IPS DF 6.9 (cell line): ENCODE measurements around the gene TXNDC5.

Experiments
- DNase-seq: peaks from one replicate; pipeline ENCODE4 v3.0.0-alpha.2; 2013; ENCODE audit warnings: low read depth, low spot score
- H3K27ac ChIP-seq: one replicate; pipeline ENCODE4 v1.5.1; 2013; ENCODE audit warnings: low read length, control low read depth
- H3K27me3 ChIP-seq: 2 replicates; pipeline ENCODE4 v1.6.1; 2013; ENCODE audit warnings: mild to moderate bottlenecking, low read length; ENCODE audit not compliant: control insufficient read depth, insufficient read depth
- H3K36me3 ChIP-seq: 2 replicates; pipeline ENCODE4 v1.6.1; 2013; ENCODE audit warnings: low read length; ENCODE audit not compliant: control insufficient read depth, insufficient read depth
- H3K4me1 ChIP-seq: 2 replicates; pipeline ENCODE4 v1.6.1; 2013; ENCODE audit warnings: low read length; ENCODE audit not compliant: control insufficient read depth, insufficient read depth
- H3K4me3 ChIP-seq: 2 replicates; pipeline ENCODE4 v1.5.1; 2013; ENCODE audit warnings: mild to moderate bottlenecking, low read length
- H3K9me3 ChIP-seq: 2 replicates; pipeline ENCODE4 v1.6.1; 2013; ENCODE audit warnings: low read length, inconsistent platforms; ENCODE audit not compliant: control insufficient read depth, insufficient read depth
- WGBS: extraction: QIAGEN DNeasy Blood & Tissue Kit; methylation state at CpG from one replicate; pipeline ENCODE4 v1.1.7; 2013; ENCODE audit warnings: mixed read lengths, missing lambda C conversion rate; ENCODE audit not compliant: insufficient read length, insufficient coverage; 5-methylcytosine and 5-hydroxymethylcytosine counted together

Gene TXNDC5

DNA sequence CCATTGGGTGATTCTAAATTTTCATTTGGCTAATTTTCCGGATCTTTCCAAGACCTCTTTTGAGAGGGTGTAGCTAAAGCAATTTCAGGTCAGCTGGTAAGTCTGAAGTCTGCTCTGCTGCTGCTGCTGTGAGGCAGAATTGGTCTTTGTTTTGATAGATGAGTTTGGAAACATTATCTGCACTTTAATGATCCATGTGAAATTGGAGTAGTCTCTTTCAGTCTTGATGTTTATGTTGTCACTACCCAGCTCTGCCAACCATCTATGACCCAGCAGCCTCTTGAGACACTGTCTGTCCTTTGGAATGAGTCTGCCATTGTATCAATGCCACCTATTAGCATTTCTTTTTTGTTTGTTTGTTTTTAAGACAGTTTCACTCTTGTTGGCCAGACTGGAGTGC, 44.1 kb downstream of the TXNDC5 start:
- Histone ChIP-seq H3K27ac (no peak overlapping the region), H3K36me3 (no peaks in the 10 kb centered on the region; the same call in 1 of the 2 replicates), H3K9me3 (no peaks in the 10 kb centered on the region), H3K27me3 (no peaks in the 10 kb centered on the region), H3K4me3 (no peak overlapping the region), H3K4me1 (no peaks in the 10 kb centered on the region)
- no peak for DNase-seq
- WGBS = no CpG with 5 or more reads among the region's 1 CpG

- no CpG with 5 or more reads among the region's 6 CpGs for WGBS
- no peak overlapping the region for H3K4me3 ChIP-seq
- no peak for DNase-seq
- H3K4me1 ChIP-seq = no peaks in the 10 kb centered on the region
- no peaks in the 10 kb centered on the region; the same call in 1 of the 2 replicates for H3K36me3 ChIP-seq
- no peak overlapping the region for H3K27ac ChIP-seq
- no peaks in the 10 kb centered on the region for H3K27me3 ChIP-seq
- no peaks in the 10 kb centered on the region for H3K9me3 ChIP-seq
Observed at GRCh38 chr6:7865781-7866180, 44.8 kb downstream of the TXNDC5 start.

DNA sequence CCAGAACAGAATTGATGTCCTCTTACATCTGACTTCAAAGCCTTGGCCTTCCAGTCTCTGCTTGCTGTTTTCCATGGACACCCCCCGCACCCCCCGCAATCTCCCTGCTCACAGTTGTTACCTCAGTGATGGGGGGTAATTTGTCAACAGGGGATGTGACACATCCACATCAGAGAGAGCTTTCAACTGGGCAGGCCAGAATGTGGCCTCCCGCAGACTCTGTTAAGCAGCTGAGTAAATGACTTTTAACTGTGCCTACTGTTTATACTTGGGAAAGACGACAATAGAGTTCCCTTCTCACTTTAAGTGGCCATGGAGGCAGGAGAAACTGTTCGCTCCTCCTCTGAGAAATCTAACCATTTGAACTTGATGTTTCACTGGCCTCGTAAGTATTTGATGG, 51.0 kb downstream of the TXNDC5 start:
- H3K27me3 ChIP-seq = no peaks in the 10 kb centered on the region
- no peaks in the 10 kb centered on the region for H3K36me3 ChIP-seq
- no CpG with 5 or more reads among the region's 6 CpGs for whole genome bisulfite sequencing
- no peaks in the 10 kb centered on the region for H3K4me1 ChIP-seq
- H3K4me3 ChIP-seq = no peak overlapping the region
- H3K9me3 ChIP-seq = no peaks in the 10 kb centered on the region
- DNase-seq = no peak
- no peak overlapping the region for H3K27ac ChIP-seq

DNA sequence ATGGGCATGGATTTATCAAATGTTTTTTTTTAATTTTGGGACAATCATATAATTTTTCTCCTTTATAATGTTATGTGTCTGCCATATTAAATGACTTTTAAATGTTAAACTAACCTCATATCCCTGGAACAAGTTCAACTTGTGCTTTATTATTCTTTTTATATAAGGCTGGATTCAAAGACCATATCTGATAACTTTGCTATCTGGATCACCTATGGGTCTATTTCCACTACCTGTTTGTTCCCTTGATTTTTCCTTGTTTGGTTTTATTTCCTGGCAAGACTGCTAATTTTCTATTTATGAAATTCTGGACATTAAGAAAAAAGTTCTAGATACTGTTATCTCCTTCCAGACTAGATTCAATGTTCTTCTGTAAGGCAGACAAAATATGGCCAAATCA, 58.8 kb downstream of the TXNDC5 start:
- H3K27ac ChIP-seq = no peak overlapping the region
- H3K4me1 ChIP-seq = no peaks in the 10 kb centered on the region
- no peaks in the 10 kb centered on the region for H3K9me3 ChIP-seq
- DNase-seq = no peak
- no peaks in the 10 kb centered on the region for H3K27me3 ChIP-seq
- H3K4me3 ChIP-seq = no peak overlapping the region
- no peaks in the 10 kb centered on the region for H3K36me3 ChIP-seq

- Histone ChIP-seq H3K4me3 (no peak overlapping the region), H3K36me3 (no peaks in the 10 kb centered on the region), H3K9me3 (no peaks in the 10 kb centered on the region), H3K27ac (no peak overlapping the region), H3K27me3 (no peaks in the 10 kb centered on the region), H3K4me1 (no peaks in the 10 kb centered on the region)
- no peak for DNase-seq
- WGBS = no CpG with 5 or more reads among the region's 4 CpGs
Observed at GRCh38 chr6:7848229-7848628, 62.4 kb downstream of the TXNDC5 start.

- Histone ChIP-seq H3K27me3 (no peaks in the 10 kb centered on the region), H3K27ac (no peak overlapping the region), H3K9me3 (no peaks in the 10 kb centered on the region), H3K4me3 (no peak overlapping the region), H3K4me1 (no peaks in the 10 kb centered on the region), H3K36me3 (no peaks in the 10 kb centered on the region)
- no CpG with 5 or more reads among the region's 7 CpGs for WGBS
- DNase-seq = no peak
Observed at GRCh38 chr6:7846966-7847818, 63.4 kb downstream of the TXNDC5 start.

DNA sequence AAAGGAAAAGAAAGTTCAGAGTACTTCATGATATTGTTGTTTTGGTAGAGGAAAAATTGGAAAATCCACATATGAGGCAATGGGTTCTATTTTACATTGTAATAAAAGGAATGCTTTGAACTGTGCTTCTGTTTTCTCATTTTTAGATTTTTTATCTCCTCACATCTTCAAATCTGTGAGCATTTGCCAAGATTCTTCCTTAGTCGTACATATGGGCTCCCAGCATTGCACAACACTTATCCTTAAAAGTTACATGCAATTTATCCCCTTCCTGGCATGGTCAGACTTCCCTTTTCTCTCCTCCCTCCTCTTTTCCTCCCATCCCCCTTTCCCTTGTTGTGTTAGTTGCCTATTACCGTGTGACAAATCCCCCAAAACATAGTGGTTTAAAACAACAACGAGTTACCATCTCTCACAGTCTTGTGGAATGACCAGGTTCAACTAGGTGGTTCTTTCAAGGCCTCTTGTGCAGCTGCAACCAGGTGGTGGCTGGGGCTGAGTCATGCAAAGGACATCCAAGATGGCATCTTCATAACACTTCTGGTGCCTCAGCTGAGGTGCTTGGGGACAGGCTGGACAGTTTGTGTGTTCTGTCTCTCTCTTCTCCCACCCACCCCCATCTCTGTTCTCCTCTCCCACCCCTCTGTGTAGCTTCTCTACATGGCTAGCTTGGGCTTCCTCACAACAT, 68.7 kb downstream of the TXNDC5 start:
- Histone ChIP-seq H3K27me3 (no peaks in the 10 kb centered on the region), H3K27ac (no peak overlapping the region), H3K4me1 (no peaks in the 10 kb centered on the region), H3K4me3 (no peak overlapping the region), H3K36me3 (no peaks in the 10 kb centered on the region), H3K9me3 (no peaks in the 10 kb centered on the region)
- DNase-seq = no peak
- no CpG with 5 or more reads among the region's 3 CpGs for WGBS

- H3K9me3 ChIP-seq = no peaks in the 10 kb centered on the region
- no peak overlapping the region for H3K4me3 ChIP-seq
- no peak for DNase-seq
- peaks cover 1% of the 10 kb centered on the region; the same call in 1 of the 2 replicates for H3K4me1 ChIP-seq
- no peaks in the 10 kb centered on the region for H3K27me3 ChIP-seq
- H3K27ac ChIP-seq = no peak overlapping the region
- 100% methylated on average over 1 of the region's 4 CpGs for WGBS
- H3K36me3 ChIP-seq = no peaks in the 10 kb centered on the region
Observed at GRCh38 chr6:7836371-7837026, 74.1 kb downstream of the TXNDC5 start.

GRCh38 chr6:7833751-7834070, 76.9 kb downstream of the TXNDC5 start:
- no CpG with 5 or more reads among the region's 4 CpGs for WGBS
- H3K4me3 ChIP-seq = no peak overlapping the region

DNA sequence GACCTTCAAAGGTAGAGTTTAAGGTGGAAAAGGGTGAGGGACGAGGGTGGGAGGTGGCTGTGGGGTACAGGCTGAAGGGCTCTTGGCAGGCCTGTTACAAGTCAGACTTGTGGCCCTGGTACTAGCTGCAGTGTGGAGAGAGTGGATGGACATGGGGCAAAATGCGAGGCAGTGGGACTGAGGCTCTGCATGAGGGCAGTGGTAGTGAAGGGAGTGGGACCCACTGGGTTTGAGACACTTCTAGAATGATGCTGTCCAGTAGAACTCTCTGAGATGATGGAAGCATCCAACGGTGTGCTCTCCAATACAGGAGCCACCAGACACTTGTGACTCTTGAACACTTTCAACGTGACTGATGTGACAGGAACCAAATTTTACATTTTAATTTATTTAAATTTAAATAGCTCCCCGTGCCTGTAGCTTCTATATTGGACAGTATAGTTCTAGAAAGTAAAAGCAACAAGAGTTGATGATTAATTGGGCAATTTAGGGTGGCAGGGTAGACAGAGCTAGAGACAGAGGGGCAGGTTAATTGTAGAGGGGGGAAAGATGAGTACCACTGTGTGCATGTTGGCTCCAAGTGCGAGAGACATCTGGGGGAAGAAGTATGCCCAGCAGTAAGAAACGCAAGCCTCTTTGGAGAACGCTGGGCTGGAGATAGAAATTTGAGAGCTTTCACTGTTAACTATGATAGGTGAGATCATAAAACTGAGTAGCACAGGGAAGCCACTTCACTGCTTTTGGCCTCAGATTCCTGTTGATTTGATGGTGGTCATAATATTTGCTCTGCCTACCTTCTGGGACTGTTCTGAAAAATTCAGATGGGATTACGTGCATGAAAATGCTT, 77.5 kb downstream of the TXNDC5 start:
- WGBS = no CpG with 5 or more reads among the region's 9 CpGs

More at GRCh38 chr6:7833751-7834070, 76.9 kb downstream of the TXNDC5 start:
- peaks cover 1% of the 10 kb centered on the region; the same call in 1 of the 2 replicates for H3K4me1 ChIP-seq
- no peaks in the 10 kb centered on the region for H3K36me3 ChIP-seq
- no peak overlapping the region for H3K27ac ChIP-seq
- H3K27me3 ChIP-seq = no peaks in the 10 kb centered on the region
- H3K9me3 ChIP-seq = no peaks in the 10 kb centered on the region
- DNase-seq = no peak

More for the DNA sequence above, 77.5 kb downstream of the TXNDC5 start:
- Histone ChIP-seq H3K9me3 (no peaks in the 10 kb centered on the region), H3K4me3 (no peak overlapping the region), H3K4me1 (peaks cover 3% of the 10 kb centered on the region; the same call in 1 of the 2 replicates), H3K36me3 (no peaks in the 10 kb centered on the region), H3K27ac (no peak overlapping the region), H3K27me3 (no peaks in the 10 kb centered on the region)
- no peak for DNase-seq
